Measurements from ENCODE around the gene SMIM38. TPM values are rescaled to one million over a fixed set of nuclear protein-coding genes. Genes with fewer than 3 reads are reported as not detected.

Gene SMIM38
- polyA plus RNA-seq, 1 donor, result 0.52 TPM

DNA sequence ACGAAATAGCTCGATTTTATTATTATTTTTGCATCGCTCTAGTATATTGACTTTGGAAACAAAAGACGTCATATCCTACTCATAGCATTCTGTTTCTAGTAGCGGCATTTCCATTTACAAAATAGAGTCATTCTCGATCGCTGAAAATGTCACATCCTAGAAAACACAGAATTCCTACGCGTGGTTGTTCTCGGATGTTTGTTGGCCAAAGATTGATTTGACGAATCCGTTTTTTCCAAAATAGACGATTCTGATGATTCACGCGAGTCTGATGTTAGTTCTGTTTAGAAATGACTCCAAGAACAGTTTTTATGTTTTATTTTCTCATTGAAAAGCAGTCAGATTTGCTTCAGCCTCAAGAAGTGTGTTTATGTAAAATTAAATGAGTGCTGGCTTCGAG, 47.6 kb downstream of the SMIM38 start:
- DNase-seq, result no peak

DNA sequence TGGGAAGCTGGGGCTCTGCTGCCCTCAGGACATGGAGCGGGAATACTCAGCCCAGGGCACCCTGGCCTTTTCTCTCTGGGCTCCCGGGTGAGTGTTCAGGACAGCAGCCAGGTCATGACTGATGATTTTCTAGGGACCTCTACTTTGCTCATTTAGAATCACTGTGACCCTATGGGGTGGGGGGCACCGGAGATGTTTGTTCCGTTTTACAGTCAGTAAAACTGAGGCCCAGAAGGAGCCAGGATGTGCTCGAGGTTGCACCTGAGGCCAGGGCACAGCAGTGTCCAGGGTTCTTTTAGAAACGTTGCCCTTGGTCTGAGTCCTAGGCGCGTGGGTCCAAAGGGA, 48.1 kb downstream of the SMIM38 start:
- no peak for DNase-seq

GRCh38 chr11:69204246-69204940, 48.7 kb downstream of the SMIM38 start:
- no peak for DNase-seq

GRCh38 chr11:69204941-69205742, 49.4 kb downstream of the SMIM38 start:
- DNase-seq, result no peak

Other genes with a start within 250 kb of the SMIM38 start
- gene MRGPRD, start 174.9 kb upstream of the SMIM38 start, polyA plus RNA-seq (ENCODE audit: insufficient read length), result not detected
- gene MRGPRF, start 142.7 kb upstream of the SMIM38 start, polyA plus RNA-seq (ENCODE audit: insufficient read length), result 18.9 TPM
- 17.3 TPM for gene TPCN2, start 107.0 kb upstream of the SMIM38 start, polyA plus RNA-seq (ENCODE audit: insufficient read length)
- gene MYEOV, start 138.2 kb downstream of the SMIM38 start, polyA plus RNA-seq (ENCODE audit: insufficient read length), result 5.0 TPM

Data from left kidney (tissue), 2 donors.